NK-92 treated with Interleukin-12 subunit alpha and Interleukin-12 subunit beta, amount 100 ng/mL, for 24 hours (cell line): ENCODE data around the gene C11orf16.
"Not testable (repeated sequence)": the region's sequence is repeated elsewhere in the genome, so short reads cannot be mapped to it uniquely, and the experiment has no call there.

Source experiments
- DNase-seq: peaks from one replicate; lab custom pipeline; 2025; lab: John Stamatoyannopoulos, UW

Gene C11orf16, protein sequence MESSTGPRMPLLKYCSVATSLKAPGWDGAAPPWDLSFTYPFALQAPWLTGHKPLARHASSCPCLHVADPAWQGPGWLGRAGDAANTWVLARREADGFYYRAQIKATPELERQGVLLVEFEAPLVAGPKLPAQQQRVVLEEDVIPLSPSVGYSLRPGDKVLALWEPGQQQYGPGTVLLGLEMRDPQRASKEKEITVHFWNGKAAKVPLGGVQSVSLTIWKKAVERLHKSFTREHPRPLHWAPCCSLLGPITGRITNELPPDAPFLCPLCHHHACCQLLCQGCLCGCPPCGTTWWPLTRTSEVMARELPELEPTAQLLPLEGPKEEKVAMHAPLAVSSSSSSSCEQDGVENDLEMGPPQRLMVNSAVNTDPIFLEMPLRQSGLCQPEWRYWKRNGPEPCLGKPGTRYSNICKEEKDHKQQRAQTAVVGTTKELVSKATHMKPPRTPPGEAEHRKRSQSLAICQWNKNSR

GRCh38 chr11:8932564-8933180, at the start of gene C11orf16:
Gene C11orf16 (minus strand): TSS chr11:8932947. CDS start chr11:8932308, 639 bp downstream.
- DNase-seq: no peak

- DNase-seq: no peak
These were observed 47.7 kb upstream of the C11orf16 start for GRCh38 chr11:8980485-8980884.

- not testable (repeated sequence) for DNase-seq
These were observed 46.6 kb upstream of the C11orf16 start for GRCh38 chr11:8979365-8979764.

- no peak for DNase-seq
These were observed 40.4 kb upstream of the C11orf16 start for GRCh38 chr11:8973121-8973520.

GRCh38 chr11:8971924-8972316, 39.2 kb upstream of the C11orf16 start:
- DNase-seq: no peak

GRCh38 chr11:8971196-8971923, 38.6 kb upstream of the C11orf16 start:
- DNase-seq: no peak

DNA sequence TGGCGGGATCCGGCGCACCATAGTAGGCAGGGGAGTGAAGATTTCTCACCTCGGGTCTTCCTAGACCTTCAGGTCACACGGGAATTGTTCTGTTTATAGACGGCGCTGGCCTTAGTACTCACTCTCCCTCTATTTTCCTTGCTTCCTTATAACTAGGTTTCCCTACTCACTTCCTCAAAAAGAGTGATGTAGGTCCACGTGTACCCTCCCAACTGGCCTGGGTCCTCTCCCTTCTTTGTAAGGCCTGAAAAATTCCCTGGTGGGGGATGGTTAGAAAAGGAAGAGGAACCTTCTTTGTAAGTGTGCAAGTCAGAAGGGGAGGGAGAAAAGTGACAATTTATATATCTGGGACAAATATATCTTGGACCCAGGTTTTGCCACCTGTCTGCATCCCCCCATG, 34.4 kb upstream of the C11orf16 start:
- DNase-seq: no peak

DNA sequence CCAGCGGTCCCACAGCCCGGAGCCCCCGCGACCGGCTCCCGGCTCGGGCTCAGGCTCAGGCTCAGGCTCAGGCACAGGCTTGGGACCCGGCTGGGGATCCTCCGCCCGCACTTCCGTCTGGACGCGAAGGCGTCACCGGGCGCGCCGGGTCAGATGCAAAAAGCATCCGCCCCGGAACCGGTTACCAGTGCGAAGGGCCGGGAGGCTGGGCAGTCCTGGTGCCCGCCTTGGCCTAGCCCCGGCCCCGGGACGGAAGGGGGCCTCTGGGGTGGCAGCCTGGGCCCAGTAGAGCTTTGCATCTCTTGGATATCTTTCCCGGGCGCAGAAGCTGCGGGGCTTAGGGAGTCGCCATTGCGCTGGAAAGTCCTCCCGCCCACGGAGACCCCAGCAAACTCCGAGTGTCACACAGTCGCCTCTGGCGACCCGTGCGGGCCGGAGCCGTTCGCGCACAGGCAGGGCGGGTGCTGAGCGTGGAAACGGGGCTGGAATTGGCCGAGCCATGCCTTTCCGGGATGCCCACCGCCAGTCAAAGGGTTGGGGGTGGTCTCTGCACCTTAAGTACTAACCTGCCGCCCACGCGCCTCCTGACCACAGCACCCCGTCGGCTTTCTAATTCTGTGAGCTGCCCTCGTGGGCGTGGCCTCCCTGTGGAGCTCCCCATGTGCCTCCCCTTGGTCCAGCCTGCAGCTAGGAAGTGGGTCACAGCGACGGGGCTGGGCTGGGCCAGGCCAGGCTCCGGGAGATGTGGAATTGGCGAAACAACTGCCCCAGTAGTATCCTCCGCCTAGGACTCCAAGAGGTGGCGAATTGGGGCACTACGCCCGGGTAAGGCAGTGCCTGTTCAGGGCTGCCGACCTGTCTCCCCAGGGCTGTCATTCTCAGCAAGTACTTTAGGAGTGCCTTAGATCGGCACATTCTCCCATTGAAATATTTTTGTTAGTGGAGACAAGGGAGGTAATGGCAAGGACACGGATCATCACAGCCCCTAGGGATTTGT, 31.9 kb upstream of the C11orf16 start, which contains the start of gene TMEM9B:
Gene TMEM9B (minus strand): TSS at position 119 of the 997 bp plus-strand sequence. CDS start 129 bp downstream, outside the sequence.
- DNase-seq: peak; percentile 80

GRCh38 chr11:8963569-8964323, 31.0 kb upstream of the C11orf16 start:
- peak; percentile 80 for DNase-seq

DNA sequence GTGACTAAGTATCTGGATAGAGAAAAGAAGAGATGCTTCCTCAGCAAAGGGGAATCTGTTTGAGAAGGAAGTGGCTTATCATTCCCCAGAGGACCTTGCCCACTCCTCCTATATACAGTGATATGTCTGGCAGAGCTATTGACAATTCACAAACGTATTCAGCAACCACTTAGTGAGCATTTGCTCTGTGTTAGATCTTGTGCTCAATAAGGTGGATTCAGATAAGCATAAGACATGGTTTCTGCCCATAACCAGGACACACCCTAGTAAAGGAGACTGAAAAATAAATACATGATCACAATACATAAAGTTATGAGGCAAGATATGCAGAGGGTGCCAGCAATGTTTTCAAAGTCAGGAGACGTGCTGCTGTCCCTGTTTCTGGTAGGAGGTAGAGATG, 30.1 kb upstream of the C11orf16 start:
- DNase-seq: no peak

DNA sequence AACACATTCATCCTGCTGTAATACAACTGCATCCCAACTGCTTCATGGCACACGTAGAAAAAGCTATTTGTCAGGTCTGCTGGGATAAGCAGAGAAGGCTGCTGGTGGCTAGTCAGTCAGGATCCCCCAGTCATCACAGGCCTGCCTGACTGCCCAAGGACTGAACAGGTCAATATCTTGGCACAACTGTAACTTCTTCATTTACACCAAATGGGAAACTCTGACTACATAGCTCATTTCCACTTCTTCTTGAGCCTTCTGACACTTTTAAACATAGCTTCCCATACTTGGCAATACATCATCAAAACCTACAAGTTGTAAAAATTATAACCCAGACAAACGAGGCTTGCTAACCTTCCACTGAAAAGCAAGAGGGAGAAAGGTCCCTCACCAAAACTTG, 28.7 kb upstream of the C11orf16 start:
- no peak for DNase-seq

- peak; percentile 5 for DNase-seq
These were observed 26.9 kb upstream of the C11orf16 start for GRCh38 chr11:8959546-8960166.

DNA sequence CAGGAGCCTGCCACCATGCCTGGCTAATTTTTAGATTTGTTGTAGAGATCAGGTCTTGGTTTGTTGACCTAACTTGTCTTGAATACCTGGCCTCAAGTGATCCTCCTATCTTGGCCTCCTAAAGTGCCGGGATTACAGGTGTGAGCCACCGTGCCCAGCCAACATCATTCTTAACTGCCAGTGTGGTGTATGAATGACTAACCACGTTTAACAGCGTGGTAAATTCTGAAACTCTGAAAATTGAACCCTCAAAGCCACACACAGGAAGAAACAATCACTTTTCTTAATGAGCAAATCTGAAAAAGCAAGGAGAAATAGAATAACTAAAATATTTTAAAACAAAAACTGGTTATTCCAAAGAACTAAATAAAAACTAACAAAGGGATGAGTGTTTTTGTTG, 24.1 kb upstream of the C11orf16 start:
- DNase-seq: peak; percentile 7

DNA sequence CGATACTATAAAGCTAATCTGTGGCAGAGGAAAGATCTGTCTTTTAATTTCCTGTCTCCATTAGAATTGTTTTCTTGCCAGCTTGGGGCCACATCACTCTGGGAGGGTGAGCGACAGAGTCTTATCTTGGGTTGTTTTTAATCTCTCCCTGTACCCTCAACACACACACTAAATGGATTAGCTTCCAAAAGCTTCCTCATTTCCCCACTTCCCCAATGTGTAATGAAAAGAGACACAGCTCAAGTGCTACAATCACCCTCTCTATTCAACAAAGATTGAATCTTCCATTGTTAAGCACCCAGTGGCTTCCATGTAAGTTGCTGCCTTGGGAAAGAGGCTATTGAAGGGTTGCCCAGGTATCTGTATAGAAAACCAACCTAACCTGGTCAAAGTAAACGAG, 16.1 kb upstream of the C11orf16 start:
- DNase-seq: no peak

- DNase-seq: no peak
These were observed 14.6 kb upstream of the C11orf16 start for GRCh38 chr11:8947230-8947943.

GRCh38 chr11:8942518-8943066, 9.8 kb upstream of the C11orf16 start, which contains the start of gene ASCL3:
Gene ASCL3 (minus strand): TSS chr11:8943016. CDS start chr11:8938161, 4,855 bp downstream.
- no peak for DNase-seq

GRCh38 chr11:8941341-8942103, 8.8 kb upstream of the C11orf16 start:
- DNase-seq: no peak

DNA sequence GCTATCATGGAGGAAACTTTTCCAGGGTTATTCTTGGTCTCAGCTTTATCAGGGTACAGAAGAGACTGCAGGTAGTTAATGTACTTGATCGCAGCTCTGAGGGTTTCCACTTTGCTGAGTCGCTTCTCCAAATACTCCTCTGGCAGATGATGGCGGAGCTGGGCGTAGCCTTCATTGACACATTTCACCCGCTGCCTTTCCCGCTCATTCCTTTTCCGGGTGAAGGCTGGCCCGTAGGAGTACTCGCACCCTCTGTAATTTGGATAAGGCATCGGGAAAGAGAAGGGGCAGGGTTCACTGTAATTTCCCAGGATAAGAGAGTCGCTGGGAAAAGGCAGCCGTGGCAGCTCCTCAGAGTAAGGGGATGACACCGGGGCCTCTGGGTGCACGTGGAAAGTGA, 4.9 kb upstream of the C11orf16 start:
- DNase-seq: no peak
